ENCODE measurements around the gene NXPH3.

DNA sequence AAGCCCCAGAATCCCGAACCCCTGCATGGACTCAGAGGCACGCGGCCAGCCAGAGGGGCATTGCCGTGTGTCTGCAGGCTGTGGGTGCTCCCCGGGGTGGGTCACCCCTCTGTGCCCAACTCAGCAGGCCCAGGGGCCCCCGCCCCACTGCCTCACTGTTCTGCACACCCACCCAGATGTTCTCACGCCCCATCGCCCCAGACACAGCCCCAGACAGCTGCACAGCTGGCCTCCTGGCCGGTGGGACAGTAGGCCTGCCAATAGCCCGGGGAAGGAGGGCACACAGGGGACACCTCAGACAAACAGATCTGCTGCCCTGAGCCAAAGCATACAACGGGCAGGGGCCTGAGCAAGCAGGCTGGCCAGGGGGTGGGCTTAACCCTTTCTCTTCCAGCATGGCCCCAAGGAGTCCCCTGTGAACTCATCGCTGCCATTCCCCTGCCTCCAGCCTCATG lies 27.6 kb upstream of the NXPH3 start:
- TF ChIP-seq, protein P1, sequence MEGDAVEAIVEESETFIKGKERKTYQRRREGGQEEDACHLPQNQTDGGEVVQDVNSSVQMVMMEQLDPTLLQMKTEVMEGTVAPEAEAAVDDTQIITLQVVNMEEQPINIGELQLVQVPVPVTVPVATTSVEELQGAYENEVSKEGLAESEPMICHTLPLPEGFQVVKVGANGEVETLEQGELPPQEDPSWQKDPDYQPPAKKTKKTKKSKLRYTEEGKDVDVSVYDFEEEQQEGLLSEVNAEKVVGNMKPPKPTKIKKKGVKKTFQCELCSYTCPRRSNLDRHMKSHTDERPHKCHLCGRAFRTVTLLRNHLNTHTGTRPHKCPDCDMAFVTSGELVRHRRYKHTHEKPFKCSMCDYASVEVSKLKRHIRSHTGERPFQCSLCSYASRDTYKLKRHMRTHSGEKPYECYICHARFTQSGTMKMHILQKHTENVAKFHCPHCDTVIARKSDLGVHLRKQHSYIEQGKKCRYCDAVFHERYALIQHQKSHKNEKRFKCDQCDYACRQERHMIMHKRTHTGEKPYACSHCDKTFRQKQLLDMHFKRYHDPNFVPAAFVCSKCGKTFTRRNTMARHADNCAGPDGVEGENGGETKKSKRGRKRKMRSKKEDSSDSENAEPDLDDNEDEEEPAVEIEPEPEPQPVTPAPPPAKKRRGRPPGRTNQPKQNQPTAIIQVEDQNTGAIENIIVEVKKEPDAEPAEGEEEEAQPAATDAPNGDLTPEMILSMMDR (IDR thresholded peaks at IDR 0.05): no peak
- no peak for TF ChIP-seq POLR2A (IDR thresholded peaks at IDR 0.05)

All from esophagus squamous epithelium (tissue), 4 donors.